GM18873 (cell line): ENCODE measurements around the gene TPPP2.

Source experiments
- ATAC-seq: cut with Tn5 transposase; IDR thresholded peaks from one replicate; pipeline ENCODE4 v1.9.1; 2021; ENCODE audit warnings: mild to moderate bottlenecking, moderate library complexity, moderate number of reproducible peaks; ENCODE audit not compliant: unreplicated experiment, low FRiP score

The TPPP2 gene

GRCh38 chr14:21073921-21074320 lies 43.9 kb downstream of the TPPP2 start:
- ATAC-seq, result no peak

- no peak for ATAC-seq
Measured at GRCh38 chr14:21074398-21075272, 44.6 kb downstream of the TPPP2 start.

- no peak for ATAC-seq
Measured at GRCh38 chr14:21075719-21076437, 45.9 kb downstream of the TPPP2 start.

- ATAC-seq, result no peak
Measured at GRCh38 chr14:21077672-21078071, 47.7 kb downstream of the TPPP2 start.

GRCh38 chr14:21078287-21078686 lies 48.3 kb downstream of the TPPP2 start:
- no peak for ATAC-seq

GRCh38 chr14:21078726-21079125 lies 48.7 kb downstream of the TPPP2 start:
- ATAC-seq, result no peak

- no peak for ATAC-seq
Measured at GRCh38 chr14:21081521-21082142, 51.6 kb downstream of the TPPP2 start.
